ENCODE data around the gene KRT83.
"Not testable (repeated sequence)": the region's sequence is repeated elsewhere in the genome, so short reads cannot be mapped to it uniquely, and the experiment has no call there.

KRT83 gene

DNA sequence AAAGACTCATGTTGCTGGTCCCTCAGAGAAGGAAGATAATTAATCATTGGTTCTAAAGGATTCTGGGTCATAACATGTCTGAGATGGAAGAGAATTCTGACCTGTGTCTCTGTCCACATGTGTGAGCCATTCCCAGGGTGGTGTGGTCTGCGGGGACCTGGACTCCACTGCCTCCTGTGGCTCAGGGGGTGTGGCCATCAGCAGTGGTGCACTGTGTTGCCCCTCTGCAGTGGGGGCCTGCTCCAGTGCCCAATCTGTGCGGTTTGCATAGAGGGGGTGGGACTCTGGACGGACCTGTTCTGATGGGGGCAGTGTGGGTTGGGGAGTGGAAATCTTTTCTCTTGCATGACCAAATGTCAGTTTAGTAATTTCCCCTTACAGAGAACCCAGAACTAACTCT, 32.6 kb upstream of the KRT83 start:
- no peak for DNase-seq (ENCODE audit: low spot score)

DNA sequence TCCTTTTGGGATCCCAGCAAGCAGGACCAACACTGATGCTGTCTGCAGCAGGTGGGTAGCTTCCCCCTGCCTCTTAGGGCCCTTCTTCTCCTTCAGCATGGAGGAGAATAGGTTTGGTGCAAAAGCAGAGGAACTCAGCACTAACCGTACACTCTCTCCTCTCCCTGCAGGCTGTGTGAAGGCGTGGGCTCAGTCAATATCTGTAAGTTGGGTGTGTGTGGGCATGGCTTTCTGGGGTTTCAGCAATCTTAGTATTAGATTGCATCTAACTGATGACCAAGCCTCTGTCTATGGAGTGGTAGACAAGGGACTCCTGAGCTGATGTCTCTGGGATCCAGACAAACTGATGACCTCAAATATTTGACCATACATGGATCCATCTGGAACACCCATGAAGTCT, 31.8 kb upstream of the KRT83 start:
- DNase-seq (ENCODE audit: low spot score): no peak

DNA sequence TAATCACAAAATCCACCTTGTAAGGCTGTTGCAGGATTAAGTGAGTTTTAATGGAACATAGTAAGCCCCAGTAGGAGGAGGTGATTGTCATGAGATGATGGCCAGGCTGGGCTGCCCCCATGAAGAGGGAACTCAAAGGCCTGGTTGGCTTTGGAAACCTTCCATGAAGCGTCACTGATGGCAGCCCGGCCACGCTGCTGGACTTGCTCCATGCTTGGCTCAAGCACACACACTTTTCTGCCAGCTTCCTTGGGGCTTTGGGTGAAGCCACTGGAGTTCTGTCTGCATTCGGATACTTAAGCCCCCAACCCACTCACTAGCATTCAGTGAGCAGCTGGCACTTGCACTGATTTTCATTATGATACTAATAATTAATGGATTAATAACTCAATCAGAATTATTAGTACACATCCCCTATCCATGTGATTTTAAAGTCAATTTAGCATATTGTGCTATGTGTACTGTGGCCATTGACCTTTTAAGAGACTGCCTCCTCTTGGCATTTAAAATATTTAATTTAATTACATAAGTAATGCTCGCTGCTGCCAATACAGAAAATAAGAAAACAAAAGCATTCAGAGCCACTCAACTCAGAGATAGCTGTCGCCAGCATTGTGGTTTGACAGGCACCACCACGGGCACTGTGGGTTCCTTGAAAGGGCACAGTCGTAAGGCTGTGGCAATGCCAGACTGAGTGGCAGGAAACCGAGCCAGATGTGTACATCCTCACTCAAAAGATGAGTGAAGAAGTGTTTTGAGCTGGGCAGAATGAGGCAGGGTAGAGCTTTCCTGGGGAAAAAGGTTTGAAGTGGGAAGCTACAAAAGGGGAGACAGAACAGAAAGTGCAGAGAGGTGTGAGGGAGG, 30.2 kb upstream of the KRT83 start:
- no peak for DNase-seq (ENCODE audit: low spot score)

DNA sequence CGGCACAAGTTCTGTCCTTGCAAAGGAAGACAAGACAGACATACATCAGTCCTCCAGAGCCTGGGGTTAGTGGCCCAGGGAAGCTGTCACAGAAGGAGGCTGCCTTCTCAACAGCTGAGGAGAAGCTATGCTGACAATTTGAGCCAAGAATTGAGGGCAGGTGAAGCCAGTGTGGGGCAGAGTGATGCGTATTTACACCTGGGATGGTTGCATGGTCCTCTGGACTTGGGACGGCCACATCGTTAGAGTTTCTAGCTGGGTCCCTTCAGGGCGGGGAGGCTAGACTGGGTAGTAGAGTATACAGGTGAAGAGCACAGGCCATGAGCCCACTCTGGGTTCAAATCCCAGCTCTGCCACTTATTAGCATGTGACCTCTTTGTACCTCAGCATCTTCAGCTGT, 29.6 kb upstream of the KRT83 start:
- no peak for DNase-seq (ENCODE audit: low spot score)

DNA sequence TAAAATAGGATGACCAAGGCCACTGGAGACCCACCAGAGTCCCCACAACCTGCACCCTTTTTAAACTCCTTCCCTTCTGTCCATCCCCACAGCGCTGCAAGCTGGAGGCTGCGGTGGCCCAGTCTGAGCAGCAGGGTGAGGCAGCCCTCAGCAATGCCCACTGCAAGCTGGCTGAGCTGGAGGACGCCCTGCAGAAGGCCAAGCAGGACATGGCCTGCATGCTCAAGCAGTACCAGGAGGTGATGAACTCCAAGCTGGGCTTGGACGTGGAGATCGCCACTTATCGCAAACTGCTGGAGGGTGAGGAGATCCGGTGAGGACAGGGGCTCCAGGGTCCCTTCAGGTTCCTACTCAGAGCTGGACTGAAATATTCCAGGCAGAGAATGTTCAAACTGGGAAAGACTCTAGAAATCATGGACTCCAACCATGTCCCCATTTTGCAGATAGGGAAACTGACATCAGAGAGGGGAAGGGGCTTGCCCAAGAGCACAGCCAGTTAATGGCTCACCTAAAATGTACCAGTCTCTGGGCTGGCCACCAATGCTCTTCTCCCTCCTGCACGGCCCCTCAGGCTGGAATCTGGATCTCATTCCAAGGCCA, 28.9 kb upstream of the KRT83 start:
- no peak for DNase-seq (ENCODE audit: low spot score)

DNA sequence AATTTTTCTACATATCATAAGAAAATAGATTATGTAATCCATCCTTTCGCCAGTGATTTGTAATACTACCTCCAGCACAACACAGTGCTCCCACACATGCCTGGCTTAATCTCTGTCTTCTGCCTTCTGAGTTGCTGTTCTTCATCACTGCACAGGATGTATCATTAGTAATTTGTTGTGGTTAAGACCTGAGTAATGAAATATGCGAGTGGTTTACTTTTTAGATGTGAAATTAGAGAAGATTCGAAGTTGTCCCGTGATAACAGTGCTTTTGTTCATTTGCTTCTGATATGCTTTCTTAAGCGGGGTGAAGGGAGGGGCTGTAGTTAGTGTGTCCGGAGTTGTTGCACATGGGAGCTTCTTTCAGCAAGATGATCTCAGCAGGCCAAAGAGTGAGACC, 28.0 kb upstream of the KRT83 start:
- DNase-seq (ENCODE audit: low spot score): peak; percentile 76

DNA sequence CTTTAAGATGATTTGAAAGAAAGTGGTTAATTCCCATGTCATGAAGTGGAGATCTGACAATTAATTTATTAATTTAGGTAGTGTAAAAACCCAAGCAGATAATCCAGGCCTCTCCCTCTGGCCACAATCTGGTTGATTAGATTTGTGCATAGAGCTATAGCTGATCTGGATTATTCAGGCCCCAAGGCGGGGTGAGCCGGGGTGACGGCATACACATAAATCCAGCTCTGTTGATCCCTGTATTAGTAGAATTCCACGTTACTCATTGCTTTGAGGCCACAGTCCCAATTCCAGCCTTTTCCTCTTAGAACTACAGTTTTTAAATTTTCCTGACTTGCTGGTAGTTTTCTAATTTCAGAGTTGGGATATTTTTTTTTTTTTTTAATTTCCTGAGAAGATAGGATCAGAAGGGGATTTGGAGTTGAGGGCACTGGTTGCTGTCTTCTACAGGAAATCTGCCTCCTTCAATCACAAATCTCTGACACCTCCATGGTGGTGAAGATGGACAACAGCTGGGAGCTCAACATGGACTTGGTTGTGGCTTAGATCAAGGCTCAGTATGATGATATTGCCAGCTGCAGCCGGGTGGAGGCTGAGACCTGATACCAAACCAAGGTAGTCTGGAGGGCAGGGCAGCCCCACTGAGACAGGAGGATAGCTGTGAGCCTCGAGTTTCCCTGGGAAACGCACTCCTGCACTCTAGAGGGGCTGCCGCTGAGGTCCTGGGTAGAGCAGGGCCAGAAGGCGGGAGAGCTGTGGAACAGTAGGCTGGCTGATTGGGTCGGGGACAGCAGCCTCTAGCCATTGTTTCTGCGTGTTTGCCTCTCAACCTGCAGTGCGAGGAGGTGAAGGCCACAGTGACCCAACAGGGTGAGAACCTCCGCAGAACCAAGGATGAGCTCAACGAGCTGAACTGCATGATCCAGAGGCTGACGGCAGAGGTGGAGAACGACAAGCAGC, 26.6 kb upstream of the KRT83 start:
- DNase-seq (ENCODE audit: low spot score): no peak

DNA sequence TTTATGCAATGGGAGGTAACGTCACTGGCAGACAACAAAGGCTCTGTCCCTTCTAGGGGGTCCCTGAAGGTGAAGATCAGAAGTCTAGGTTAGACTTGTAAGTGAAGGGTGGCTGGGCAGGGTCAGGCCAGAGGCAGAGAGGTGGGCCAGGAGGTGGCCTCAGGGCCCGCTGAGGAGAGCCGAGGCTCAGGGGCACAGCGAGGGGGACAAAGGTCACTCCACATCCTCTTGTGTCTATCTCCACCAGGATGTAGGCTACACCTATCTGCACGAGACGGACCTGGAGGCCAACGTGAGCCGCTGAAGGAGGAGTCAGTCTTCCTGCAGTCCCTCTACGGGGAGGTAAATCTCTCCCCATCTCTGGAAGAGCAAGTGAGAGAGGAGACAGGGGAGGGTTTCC, 25.8 kb upstream of the KRT83 start:
- no peak for DNase-seq (ENCODE audit: low spot score)

DNA sequence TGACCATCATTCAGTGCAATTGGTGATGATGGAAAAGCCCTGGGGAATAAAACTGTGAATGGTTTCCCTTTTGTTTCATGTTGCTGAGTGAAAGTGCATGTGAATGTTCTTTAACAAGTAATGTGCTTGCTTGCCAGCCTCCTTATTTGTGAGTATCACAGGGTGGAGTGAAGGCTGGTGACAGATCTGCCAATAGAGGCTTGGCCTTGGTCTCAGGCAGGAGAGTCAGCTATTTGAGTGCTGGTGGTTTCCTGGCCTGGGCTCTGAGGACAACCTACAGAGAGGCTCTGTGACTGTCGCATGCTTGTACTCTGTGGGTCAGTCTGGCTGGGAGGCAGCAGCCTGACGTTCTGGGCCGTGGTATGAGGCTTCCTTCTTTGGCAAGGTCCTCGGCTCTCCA, 25.4 kb upstream of the KRT83 start:
- DNase-seq (ENCODE audit: low spot score): peak; percentile 13

DNA sequence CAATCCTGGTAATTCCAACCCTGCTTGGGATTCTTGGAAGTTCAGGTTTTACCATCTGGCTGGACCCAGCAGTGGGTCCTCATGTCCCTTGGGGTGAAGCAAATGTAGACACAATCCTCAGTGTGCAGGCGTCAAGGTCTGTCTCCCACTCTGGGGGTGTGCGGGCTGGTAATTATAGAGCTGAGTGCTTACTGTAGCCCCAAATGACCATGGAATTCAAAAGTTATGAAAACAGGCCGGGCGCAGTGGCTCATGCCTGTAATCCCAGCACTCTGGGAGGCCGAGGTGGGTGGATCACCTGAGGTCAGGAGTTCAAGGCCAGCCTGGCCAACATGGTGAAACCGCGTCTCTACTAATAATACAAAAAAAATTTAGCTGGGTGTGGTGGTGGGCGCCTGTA, 23.8 kb upstream of the KRT83 start:
- DNase-seq (ENCODE audit: low spot score): not testable (repeated sequence)

DNA sequence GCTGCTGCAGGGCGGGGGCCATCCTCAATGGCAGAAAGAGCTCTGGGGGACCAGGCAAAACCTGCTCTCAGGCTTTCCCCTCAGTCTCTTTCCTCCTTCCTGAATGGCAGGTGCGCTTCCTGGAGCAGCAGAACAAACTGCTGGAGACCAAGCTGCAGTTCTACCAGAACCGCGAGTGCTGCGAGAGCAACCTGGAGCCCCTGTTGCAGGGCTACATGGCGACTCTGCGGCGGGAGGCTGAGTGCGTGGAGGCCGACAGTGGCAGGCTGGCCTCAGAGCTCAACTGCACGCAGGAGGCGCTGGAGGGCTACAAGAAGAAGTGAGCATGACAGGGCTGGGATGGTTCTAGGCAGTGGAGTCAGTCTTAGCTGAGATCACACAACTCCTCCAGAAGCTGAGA, 22.9 kb upstream of the KRT83 start:
- DNase-seq (ENCODE audit: low spot score): no peak

DNA sequence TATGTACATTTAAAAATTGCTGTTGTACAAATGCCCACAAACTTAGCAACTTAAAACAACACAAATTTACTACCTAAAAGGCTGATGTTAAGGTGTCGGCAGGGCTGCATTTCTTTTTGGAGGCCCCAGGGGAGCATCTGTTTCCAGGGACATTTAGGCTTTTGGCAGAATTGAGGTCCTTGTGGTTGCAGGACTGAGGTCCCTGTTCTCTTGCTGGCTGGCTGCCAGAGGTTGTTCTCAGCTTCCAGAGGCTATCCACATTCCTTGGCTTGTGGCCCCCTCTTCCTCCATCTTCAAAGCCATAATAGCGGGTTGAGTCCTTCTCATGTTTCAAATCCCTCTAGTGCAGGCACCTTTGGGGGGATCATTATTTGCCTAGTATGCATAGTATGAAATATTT, 22.4 kb upstream of the KRT83 start:
- DNase-seq (ENCODE audit: low spot score): no peak

DNA sequence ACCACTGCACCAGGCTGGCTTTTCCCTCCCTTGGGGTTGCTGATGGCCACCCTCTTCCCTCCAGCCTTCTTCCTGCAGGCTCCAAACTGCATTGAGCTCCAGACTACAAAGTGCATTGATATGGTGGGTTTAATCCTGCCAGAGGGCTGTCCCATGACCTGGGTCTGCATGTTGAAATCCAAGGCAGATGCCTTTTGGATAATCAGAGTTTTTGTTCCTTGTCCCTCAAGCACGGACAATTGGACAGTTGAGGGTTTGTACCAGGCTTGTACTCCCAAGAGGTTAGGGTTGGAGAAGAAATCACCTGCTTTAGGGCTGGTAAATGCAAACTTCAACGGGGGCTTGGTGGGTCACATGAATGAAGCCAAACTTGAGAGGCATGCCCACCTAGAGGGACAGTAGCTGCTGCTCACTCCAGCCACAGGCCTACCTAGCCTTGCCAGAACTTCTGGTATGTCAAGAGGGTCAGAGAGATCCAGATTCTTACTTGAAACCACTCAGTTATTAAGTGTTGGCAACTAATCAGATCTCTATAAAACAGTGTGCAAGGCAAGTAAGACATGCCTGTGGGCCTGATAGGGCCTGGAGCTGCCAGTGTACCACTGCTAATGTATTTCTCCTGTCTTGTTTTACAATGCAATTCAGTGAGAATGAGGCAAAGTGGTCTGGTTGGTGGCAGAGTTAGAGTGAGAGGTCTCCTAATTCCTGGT, 21.7 kb upstream of the KRT83 start:
- no peak for DNase-seq (ENCODE audit: low spot score)

DNA sequence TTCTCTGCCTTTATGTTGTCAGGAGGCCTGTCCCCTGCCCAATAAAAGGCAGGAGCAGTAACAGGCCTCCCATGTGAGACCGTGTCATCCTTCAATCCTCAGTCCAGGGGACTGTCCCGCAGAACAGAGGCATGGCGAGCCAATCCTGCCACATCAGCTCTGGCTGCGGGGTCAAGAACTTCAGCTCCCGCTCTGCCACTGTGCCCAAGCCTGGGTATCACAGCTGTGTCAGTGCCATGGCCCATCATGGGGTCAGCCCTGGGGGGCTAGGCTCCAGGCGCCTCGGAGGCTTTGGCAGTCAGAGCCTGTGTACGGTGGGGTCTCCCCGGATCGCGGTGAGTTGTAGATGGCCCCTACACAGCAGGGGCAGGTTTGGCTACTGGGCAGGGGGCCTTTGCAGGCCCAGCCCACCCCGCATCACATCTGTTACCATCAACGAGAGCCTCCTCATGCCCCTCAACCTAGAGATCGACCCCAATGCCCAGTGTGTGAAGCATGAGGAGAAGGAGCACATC, 19.9 kb upstream of the KRT83 start:
- no peak for DNase-seq (ENCODE audit: low spot score)

DNA sequence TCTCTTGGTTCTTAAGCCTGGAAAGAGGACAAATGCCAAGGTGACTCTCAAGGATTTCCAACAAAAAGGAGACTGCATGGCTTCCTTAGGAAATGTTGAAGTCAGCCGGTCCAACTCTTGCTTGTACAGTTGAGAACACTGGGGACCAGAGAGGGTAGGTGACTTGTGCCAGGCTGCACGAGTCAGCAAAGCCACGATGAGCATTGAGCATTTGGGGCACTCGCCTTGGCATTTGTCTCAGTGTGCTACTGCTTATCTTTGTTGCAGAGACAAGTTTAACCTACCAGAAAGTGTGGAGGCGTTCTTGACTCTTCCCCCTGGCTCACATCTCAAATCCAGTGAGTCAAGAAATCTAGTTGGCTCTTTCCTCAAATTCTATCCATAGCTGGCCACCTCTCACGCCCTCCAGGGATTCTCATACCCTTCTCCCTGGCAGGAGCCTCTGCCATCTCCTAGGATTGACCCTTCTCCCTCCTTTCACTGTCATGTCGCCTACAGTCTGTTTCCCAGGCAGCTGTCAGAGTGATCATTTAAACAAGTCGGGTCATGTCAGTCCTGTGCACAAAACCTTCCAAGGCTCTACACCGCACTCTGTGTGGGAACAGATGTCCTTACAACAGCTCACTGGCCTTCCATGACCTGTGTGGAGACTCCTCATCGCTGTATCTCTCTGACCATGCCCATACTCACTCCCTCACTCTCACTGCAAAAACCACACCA, 17.2 kb upstream of the KRT83 start:
- DNase-seq (ENCODE audit: low spot score): no peak

DNA sequence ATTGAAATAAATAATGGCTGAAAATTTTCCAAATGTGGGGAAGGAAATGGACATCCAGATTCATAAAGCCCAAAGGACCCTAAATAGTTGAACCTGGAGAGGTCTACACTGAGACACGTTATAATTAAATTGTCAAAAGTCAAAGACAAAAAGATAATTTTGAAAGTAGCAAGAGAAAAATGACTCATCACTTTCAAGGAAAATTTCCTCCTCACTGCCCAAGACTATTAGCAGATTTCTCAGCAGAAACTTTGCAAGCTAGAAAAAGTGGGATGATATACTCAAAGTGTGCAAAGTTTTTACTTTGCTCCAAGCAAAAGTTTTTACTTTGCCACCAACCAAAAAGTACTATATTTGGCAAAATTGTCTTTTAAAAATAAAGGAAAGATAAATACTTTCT, 15.9 kb upstream of the KRT83 start:
- peak; percentile 18 for DNase-seq (ENCODE audit: low spot score)

DNA sequence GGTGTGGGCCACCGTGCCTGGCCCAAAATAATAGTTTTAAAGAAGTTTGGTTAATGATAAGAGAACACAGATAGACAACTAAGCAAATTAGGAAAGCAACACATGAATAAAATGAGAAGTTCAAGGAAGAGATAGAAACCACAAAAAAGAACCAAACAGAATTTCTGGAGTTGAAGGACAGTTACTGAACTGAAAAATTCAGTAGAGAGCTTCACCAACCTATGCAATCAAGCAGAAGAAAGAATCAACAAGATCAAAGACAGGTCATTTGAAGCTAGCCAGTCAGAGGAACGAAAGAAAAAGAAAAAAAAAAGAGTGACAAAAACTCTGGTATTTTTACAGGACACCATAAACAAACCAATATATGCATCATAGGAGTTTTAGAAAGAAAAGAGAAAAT, 15.4 kb upstream of the KRT83 start:
- DNase-seq (ENCODE audit: low spot score): no peak

DNA sequence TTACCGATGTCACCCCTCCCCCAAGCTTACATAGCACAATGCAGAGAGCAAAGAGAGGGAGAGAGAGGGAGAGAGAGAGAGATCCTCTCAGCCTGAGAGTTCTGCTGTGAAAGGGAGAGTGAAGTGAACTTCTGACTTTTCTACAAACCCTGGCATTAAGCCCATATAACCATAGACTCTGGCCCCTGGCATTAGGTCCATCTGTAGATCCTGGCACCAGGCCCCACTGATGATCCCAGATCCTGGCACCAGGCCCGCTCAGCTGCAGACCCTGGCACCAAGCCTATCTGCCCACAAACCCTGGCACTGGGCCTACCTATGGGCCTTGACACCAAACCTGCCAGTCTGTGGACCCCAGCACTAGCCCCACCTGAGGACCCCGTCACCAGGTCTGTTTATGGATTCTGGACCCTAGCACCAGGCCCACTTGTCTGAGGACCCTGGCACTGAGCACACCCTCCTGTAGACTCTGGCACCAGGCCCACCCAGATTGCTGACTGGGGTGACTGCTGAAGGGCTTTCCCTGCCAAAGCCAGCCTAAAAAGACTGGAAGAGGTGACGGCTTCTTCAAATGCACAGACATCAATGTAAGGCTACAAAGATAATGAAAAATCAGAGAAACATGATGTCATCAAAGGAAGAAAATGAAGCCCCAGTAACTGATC, 14.5 kb upstream of the KRT83 start:
- DNase-seq (ENCODE audit: low spot score): no peak

DNA sequence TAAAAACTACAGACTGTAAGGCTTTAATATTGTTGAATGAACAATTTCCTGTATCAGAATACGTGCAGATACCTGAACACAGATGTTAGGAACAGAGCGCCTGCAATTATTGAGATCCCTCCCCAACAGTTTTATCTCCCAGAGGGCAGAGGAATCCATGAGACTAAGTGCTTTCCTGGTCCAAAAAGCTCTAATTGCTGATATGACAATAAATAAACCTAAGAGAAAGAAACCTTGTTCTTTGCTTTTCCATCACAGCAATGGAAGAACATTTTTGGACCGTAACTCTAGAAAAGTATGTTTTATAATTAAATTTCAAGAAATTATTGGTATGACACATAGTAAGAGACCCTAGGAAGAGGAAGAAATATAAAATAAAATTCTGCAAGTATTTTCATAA, 13.0 kb upstream of the KRT83 start:
- DNase-seq (ENCODE audit: low spot score): no peak

DNA sequence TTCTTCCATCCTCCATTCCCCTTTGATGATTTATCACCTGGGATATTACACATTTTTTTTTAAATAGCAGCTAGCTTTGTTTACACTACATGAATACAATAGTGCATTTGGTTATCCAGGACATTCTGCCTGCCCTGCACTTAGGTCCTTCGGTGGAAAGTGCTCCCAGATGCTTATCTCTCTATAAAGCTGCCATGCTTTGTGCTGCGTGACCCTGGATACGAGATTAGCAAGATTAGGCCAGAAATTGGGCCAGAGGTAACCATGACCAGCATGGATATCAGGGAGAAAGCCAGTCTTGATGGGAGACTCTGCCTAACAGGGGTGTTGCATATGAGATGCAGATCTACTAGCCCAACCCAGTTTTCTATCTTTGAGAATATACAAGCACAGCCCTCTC, 12.1 kb upstream of the KRT83 start:
- no peak for DNase-seq (ENCODE audit: low spot score)

DNA sequence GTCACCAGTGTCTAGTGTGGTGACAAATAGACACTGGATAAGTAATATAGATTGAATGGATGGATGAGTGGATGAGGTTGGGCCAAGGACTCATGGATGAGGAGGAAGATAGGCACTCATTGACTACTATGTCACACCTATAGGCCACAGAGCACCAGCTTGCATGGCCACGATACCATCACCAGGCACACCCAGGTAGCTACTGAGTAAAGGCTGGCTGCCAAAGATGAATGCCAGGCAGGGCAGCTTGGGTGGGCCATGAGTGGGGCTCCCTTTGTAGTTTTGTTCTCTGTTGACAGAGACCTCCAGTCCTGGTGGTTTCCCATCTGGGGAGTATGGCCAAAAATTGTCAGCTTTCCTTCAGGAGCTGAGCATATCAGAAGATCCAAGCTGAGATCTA, 11.2 kb upstream of the KRT83 start:
- DNase-seq (ENCODE audit: low spot score): no peak
